LNCAP (cell line): ENCODE data around the gene VPS35L.

Source experiments
- CTCF ChIP-seq: fragments of 450-650 bp; IDR thresholded peaks from 2 replicates; pipeline ENCODE4 v1.5.1; 2017; ENCODE audit warnings: mild to moderate bottlenecking

VPS35L gene

GRCh38 chr16:19523559-19524355 is 31.7 kb upstream of the VPS35L start, which contains the start of gene CCP110:
Gene CCP110 (plus strand): TSS chr16:19523942. CDS start chr16:19527882, 3,940 bp downstream.
- no peak for TF ChIP-seq CTCF

- TF ChIP-seq CTCF: no peak
Measured at GRCh38 chr16:19524356-19524615, 31.2 kb upstream of the VPS35L start.

GRCh38 chr16:19524616-19525384 is 30.7 kb upstream of the VPS35L start:
- no peak for TF ChIP-seq CTCF

- TF ChIP-seq CTCF: no peak
Measured at GRCh38 chr16:19525385-19525723, 30.1 kb upstream of the VPS35L start.

GRCh38 chr16:19527161-19527560 is 28.3 kb upstream of the VPS35L start:
- TF ChIP-seq CTCF: no peak

- no peak for TF ChIP-seq CTCF
Measured at GRCh38 chr16:19528666-19529065, 26.8 kb upstream of the VPS35L start.

- TF ChIP-seq CTCF: no peak
Measured at GRCh38 chr16:19532601-19533000, 22.9 kb upstream of the VPS35L start.
